ENCODE results near the gene TMEM9B.

The TMEM9B gene

DNA sequence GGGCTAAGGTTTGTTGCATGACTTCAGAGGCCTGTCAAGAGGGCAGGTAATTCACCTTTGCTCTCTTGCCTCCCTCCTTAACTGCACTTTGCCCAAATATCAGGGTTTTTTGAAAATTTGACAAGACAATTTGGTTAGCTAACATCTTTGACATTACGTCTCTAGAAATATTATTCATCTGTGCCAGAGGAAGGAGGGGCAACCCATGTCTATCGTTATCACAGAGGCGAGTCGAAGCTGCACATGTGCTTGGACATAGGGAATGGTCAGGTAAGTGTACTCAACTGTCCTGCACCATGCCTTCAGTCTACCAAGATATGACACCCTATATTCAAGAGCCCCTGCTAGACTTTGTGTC is 49.6 kb downstream of the TMEM9B start:
- no peak for TF ChIP-seq FOXM1 (IDR thresholded peaks at IDR 0.05; ENCODE audit: borderline replicate concordance, low read depth)

GRCh38 chr11:8913961-8914660 is 50.1 kb downstream of the TMEM9B start:
- TF ChIP-seq EGR1 (IDR thresholded peaks at IDR 0.05) (no peak), REST (IDR thresholded peaks at IDR 0.05; ENCODE audit: low read depth) (no peak), CEBPB (IDR thresholded peaks at IDR 0.05) (no peak), RAD21 (IDR thresholded peaks at IDR 0.05; ENCODE audit: low read depth) (peak; percentile 84), TAF1 (IDR thresholded peaks at IDR 0.05; ENCODE audit: low read depth) (no peak)

DNA sequence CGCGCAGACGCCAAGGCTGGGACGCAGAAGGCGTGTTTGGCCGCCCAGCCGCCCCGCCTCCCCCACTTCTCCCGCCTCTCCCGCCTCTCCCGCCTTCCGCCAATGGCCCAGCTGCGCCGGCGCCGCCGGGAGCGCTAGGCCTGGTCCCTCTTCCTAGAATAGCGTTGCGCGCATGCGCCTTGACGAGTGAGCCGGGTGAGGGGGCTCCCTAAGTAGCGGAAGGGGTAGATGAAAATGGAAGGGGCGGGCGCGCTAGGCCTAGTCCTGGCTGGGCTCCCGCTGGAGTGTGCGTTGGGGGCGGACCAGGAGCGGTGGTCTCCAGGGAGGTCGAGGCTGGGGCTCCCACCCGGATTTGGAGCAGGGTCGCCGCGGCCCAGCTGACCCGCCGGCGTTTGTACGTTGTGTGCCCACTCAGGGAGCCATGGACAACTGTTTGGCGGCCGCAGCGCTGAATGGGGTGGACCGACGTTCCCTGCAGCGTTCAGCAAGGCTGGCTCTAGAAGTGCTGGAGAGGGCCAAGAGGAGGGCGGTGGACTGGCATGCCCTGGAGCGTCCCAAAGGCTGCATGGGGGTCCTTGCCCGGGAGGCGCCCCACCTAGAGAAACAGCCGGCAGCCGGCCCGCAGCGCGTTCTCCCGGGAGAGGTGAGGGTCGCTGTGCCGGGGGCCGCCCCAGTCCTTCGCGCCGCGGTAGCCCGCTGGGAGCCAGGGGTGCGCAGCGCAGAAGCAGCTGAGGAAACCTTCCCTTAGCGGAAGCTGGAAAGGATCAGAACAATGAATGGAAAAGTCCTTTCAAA is 53.0 kb downstream of the TMEM9B start, which contains the start of gene AKIP1:
Gene AKIP1 (plus strand): TSS at position 161 of the 795 bp plus-strand sequence. CDS start 261 bp downstream, at position 422.
- TF ChIP-seq TAF1 (IDR thresholded peaks at IDR 0.05; ENCODE audit: low read depth) = peak; percentile 60
- TF ChIP-seq MAX (IDR thresholded peaks at IDR 0.05) = peak; percentile 45; the same call in 1 of the 2 replicates
- no peak for TF ChIP-seq TEAD4 (IDR thresholded peaks at IDR 0.05)
- peak; percentile 96 for TF ChIP-seq ZBTB7A (IDR thresholded peaks at IDR 0.05; ENCODE audit: low read depth)

GRCh38 chr11:8910649-8911026 is 53.6 kb downstream of the TMEM9B start:
- TF ChIP-seq TEAD4 (IDR thresholded peaks at IDR 0.05) (no peak), EGR1 (IDR thresholded peaks at IDR 0.05) (no peak), CEBPB (IDR thresholded peaks at IDR 0.05) (no peak), YY1 (IDR thresholded peaks at IDR 0.05; ENCODE audit: low read depth) (no peak), EP300 (IDR thresholded peaks at IDR 0.05; ENCODE audit: borderline replicate concordance) (no peak), TAF1 (IDR thresholded peaks at IDR 0.05; ENCODE audit: low read depth) (no peak), FOXM1 (IDR thresholded peaks at IDR 0.05; ENCODE audit: borderline replicate concordance, low read depth) (no peak), RAD21 (IDR thresholded peaks at IDR 0.05; ENCODE audit: low read depth) (no peak), NFIC (IDR thresholded peaks at IDR 0.05) (no peak)

- TF ChIP-seq TEAD4 (IDR thresholded peaks at IDR 0.05) = no peak
Measured at GRCh38 chr11:8908099-8908498, 56.1 kb downstream of the TMEM9B start.

- no peak for TF ChIP-seq RAD21 (IDR thresholded peaks at IDR 0.05; ENCODE audit: low read depth)
- TF ChIP-seq ZBTB7A (IDR thresholded peaks at IDR 0.05; ENCODE audit: low read depth) = no peak
- TF ChIP-seq REST (IDR thresholded peaks at IDR 0.05; ENCODE audit: low read depth) = no peak
- no peak for TF ChIP-seq USF1 (IDR thresholded peaks at IDR 0.05)
- TF ChIP-seq CEBPB (IDR thresholded peaks at IDR 0.05) = no peak
- TF ChIP-seq TAF1 (IDR thresholded peaks at IDR 0.05; ENCODE audit: low read depth) = no peak
- TF ChIP-seq MAX (IDR thresholded peaks at IDR 0.05) = no peak
- TF ChIP-seq NFIC (IDR thresholded peaks at IDR 0.05) = no peak
Measured at GRCh38 chr11:8907116-8907515, 57.1 kb downstream of the TMEM9B start.

GRCh38 chr11:8905528-8906165 is 58.6 kb downstream of the TMEM9B start:
- no peak for TF ChIP-seq RAD21 (IDR thresholded peaks at IDR 0.05; ENCODE audit: low read depth)
- no peak for TF ChIP-seq FOXM1 (IDR thresholded peaks at IDR 0.05; ENCODE audit: borderline replicate concordance, low read depth)
- no peak for TF ChIP-seq TEAD4 (IDR thresholded peaks at IDR 0.05)
- no peak for TF ChIP-seq CREB1 (IDR thresholded peaks at IDR 0.05; ENCODE audit: low read depth)
- no peak for TF ChIP-seq EP300 (IDR thresholded peaks at IDR 0.05; ENCODE audit: borderline replicate concordance)
- no peak for TF ChIP-seq TAF1 (IDR thresholded peaks at IDR 0.05; ENCODE audit: low read depth)
- no peak for TF ChIP-seq EGR1 (IDR thresholded peaks at IDR 0.05)
- TF ChIP-seq MAX (IDR thresholded peaks at IDR 0.05) = no peak

Measured in Ishikawa (cell line).